ENCODE data around the gene LZTFL1.

- TF ChIP-seq CTCF (conservative IDR thresholded peaks at IDR 0.05 in 1 of 2, IDR thresholded peaks at IDR 0.05 in 1 of 2; ENCODE audit: extremely low read depth in 1 of 2, insufficient read depth in 1 of 2, low read depth in 1 of 2, low read length in 2 of 2) (no peak), EZH2 (IDR thresholded peaks at IDR 0.05; ENCODE audit: borderline replicate concordance, low read length) (no peak)
Measured at GRCh38 chr3:45807681-45808540, 34.0 kb downstream of the LZTFL1 start.

Data from mammary epithelial cell (primary cell).